Loucy (cell line): ENCODE results near the gene SLC2A4.

Source experiments
- H2AFZ ChIP-seq: fragments of 200-600 bp; sonication (generic); 2 replicates; pipeline ENCODE4 v1.6.0; 2016; ENCODE audit warnings: antibody characterized with exemption, mild to moderate bottlenecking, low read length, moderate library complexity
- H3F3A ChIP-seq: fragments of 200-600 bp; 2 replicates; pipeline ENCODE4 v1.6.0; 2016; ENCODE audit warnings: antibody characterized with exemption, low read depth, mild to moderate bottlenecking
- H3K27me3 ChIP-seq: fragments of 200-600 bp; sonication (generic); 2 replicates; pipeline ENCODE4 v1.6.1; 2014; ENCODE audit warnings: low read length, mild to moderate bottlenecking; ENCODE audit not compliant: insufficient read depth, poor library complexity, severe bottlenecking
- H3K36me3 ChIP-seq: fragments of 200-600 bp; sonication (generic); 2 replicates; pipeline ENCODE4 v1.6.1; 2016; ENCODE audit warnings: low read length; ENCODE audit not compliant: insufficient read depth
- H3K4me1 ChIP-seq: fragments of 200-600 bp; sonication (generic); 2 replicates; pipeline ENCODE4 v1.5.1; 2014; ENCODE audit warnings: low read length, mild to moderate bottlenecking; ENCODE audit not compliant: insufficient read depth, poor library complexity, severe bottlenecking
- H3K4me2 ChIP-seq: fragments of 200-600 bp; sonication (generic); 2 replicates; pipeline ENCODE4 v1.6.0; 2014; ENCODE audit warnings: antibody characterized with exemption, low read length, low read depth, mild to moderate bottlenecking; ENCODE audit not compliant: poor library complexity, severe bottlenecking
- H3K4me3 ChIP-seq: fragments of 200-600 bp; sonication (generic); 2 replicates; pipeline ENCODE4 v1.5.1; 2014; ENCODE audit warnings: low read length, mild to moderate bottlenecking, mixed read lengths; ENCODE audit not compliant: poor library complexity, severe bottlenecking
- H3K79me2 ChIP-seq: fragments of 200-600 bp; sonication (generic); 2 replicates; pipeline ENCODE4 v1.6.1; 2014; ENCODE audit warnings: low read length; ENCODE audit not compliant: insufficient read depth
- H3K9ac ChIP-seq: fragments of 200-600 bp; sonication (generic); 2 replicates; pipeline ENCODE4 v1.6.0; 2014; ENCODE audit warnings: mild to moderate bottlenecking, low read depth, low read length, moderate library complexity; ENCODE audit not compliant: poor library complexity, severe bottlenecking
- H3K9me2 ChIP-seq: fragments of 200-600 bp; sonication (generic); replicated peaks from 2 replicates; pipeline ENCODE4 v1.6.1; 2016; ENCODE audit warnings: low read depth, low read length, mixed read lengths
- H3K9me3 ChIP-seq: fragments of 200-600 bp; sonication (generic); 2 replicates; pipeline ENCODE4 v1.6.1; 2014; ENCODE audit warnings: mild to moderate bottlenecking, antibody characterized with exemption, low read length, low read depth; ENCODE audit not compliant: insufficient read depth
- H4K20me1 ChIP-seq: fragments of 200-600 bp; sonication (generic); 2 replicates; pipeline ENCODE4 v1.6.0; 2014; ENCODE audit warnings: antibody characterized with exemption, low read length, mild to moderate bottlenecking; ENCODE audit not compliant: insufficient read depth, poor library complexity, severe bottlenecking
- CTCF ChIP-seq: fragments of 200-600 bp; sonication (generic); conservative IDR thresholded peaks from 2 replicates; pipeline ENCODE4 v1.5.1; 2014; ENCODE audit warnings: mild to moderate bottlenecking, antibody characterized with exemption, low read length
- EZH2phosphoT487 ChIP-seq: fragments of 200-600 bp; IDR thresholded peaks from 2 replicates; pipeline ENCODE4 v1.6.1; 2018; ENCODE audit warnings: antibody characterized with exemption, mild to moderate bottlenecking, moderate library complexity, borderline replicate concordance

SLC2A4 gene

GRCh38 chr17:7252176-7253043 lies 29.1 kb upstream of the SLC2A4 start, which contains the start of gene ELP5:
TSS of gene ELP5 (plus strand) at chr17:7252215. CDS start at chr17:7252551, 336 bp downstream.
- peak within 1 kb of the TSS; percentile 99 for H3K4me2 ChIP-seq
- no peaks in the 10 kb centered on the region for H3K27me3 ChIP-seq
- no peaks in the 10 kb centered on the region for H3K9me3 ChIP-seq
- H4K20me1 ChIP-seq = peaks cover 39% of the 10 kb centered on the region
- H3K4me3 ChIP-seq = peak within 1 kb of the TSS; percentile 84
- peak within 1 kb of the TSS; percentile 87 for H3K9ac ChIP-seq
- H3K4me1 ChIP-seq = peaks cover 37% of the 10 kb centered on the region
- H3K79me2 ChIP-seq = peaks cover 65% of the 10 kb centered on the region
- no peak for TF ChIP-seq EZH2phosphoT487
- peak; percentile 41 for TF ChIP-seq CTCF
- H2AFZ ChIP-seq = peak within 1 kb of the TSS; percentile 94
- H3F3A ChIP-seq = no peaks in the 10 kb centered on the region
- H3K36me3 ChIP-seq = peaks cover 18% of the 10 kb centered on the region; the same call in 1 of the 2 replicates
- no peaks in the 10 kb centered on the region for H3K9me2 ChIP-seq

- H3K9me2 ChIP-seq = no peaks in the 10 kb centered on the region
- H3K79me2 ChIP-seq = peaks cover 58% of the 10 kb centered on the region
- no peaks in the 10 kb centered on the region for H3K27me3 ChIP-seq
- peaks cover 35% of the 10 kb centered on the region for H4K20me1 ChIP-seq
- H3F3A ChIP-seq = no peaks in the 10 kb centered on the region
- H3K9ac ChIP-seq = peak overlapping the region; percentile 87
- H3K9me3 ChIP-seq = no peaks in the 10 kb centered on the region
- peak overlapping the region; percentile 87 for H3K4me2 ChIP-seq
- peaks cover 18% of the 10 kb centered on the region; the same call in 1 of the 2 replicates for H3K36me3 ChIP-seq
- peak overlapping the region; percentile 84 for H3K4me3 ChIP-seq
- no peak overlapping the region for H2AFZ ChIP-seq
- TF ChIP-seq EZH2phosphoT487 (no peak), CTCF (no peak)
- peaks cover 37% of the 10 kb centered on the region for H3K4me1 ChIP-seq
Measured at GRCh38 chr17:7253082-7253481, 28.4 kb upstream of the SLC2A4 start.

- H2AFZ ChIP-seq = no peak overlapping the region
- no peaks in the 10 kb centered on the region for H3K9me3 ChIP-seq
- no peak for TF ChIP-seq CTCF
- TF ChIP-seq EZH2phosphoT487 = no peak
- H4K20me1 ChIP-seq = peaks cover 24% of the 10 kb centered on the region
- H3K4me1 ChIP-seq = peaks cover 26% of the 10 kb centered on the region
- no peaks in the 10 kb centered on the region for H3K27me3 ChIP-seq
- H3F3A ChIP-seq = no peaks in the 10 kb centered on the region
- H3K4me2 ChIP-seq = no peak overlapping the region
- H3K4me3 ChIP-seq = no peak overlapping the region
- H3K9ac ChIP-seq = no peak overlapping the region
- peaks cover 29% of the 10 kb centered on the region; the same call in 1 of the 2 replicates for H3K36me3 ChIP-seq
- H3K79me2 ChIP-seq = peaks cover 44% of the 10 kb centered on the region
- H3K9me2 ChIP-seq = no peaks in the 10 kb centered on the region
Measured at GRCh38 chr17:7254511-7254910, 27.0 kb upstream of the SLC2A4 start.
